Activated CD8-positive, alpha-beta T cell treated with anti-CD3 and anti-CD28 coated beads, Interleukin-2, amount 10 ng/mL, durations not matched to agents 7 days and 5 days (primary cell): Measurements from ENCODE around the gene SMYD3. TPM values are rescaled to one million over a fixed set of nuclear protein-coding genes. Genes with fewer than 3 reads are reported as not detected.

ENCODE experiments used
- ATAC-seq: fragments of 150-1000 bp; cut with Tn5 transposase; one replicate; pipeline ENCODE4 v1.10.0; 2021; ENCODE audit warnings: moderate library complexity
- CTCF ChIA-PET: fragments of 350-600 bp; sonication (Branson Sonifier 250); formaldehyde crosslinking; loops from one replicate; lab custom pipeline; 2021; ENCODE audit warnings: antibody characterized with exemption; lab: Charles Lee
- POLR2A ChIA-PET: fragments of 350-600 bp; sonication (Branson Sonifier 250); formaldehyde crosslinking; loops from one replicate; lab custom pipeline; 2021; ENCODE audit warnings: antibody characterized with exemption; lab: Charles Lee
- DNase-seq: peaks from one replicate; pipeline ENCODE4 v3.0.0-alpha.2; 2020
- H3K27ac Mint-ChIP-seq: one replicate; pipeline ENCODE4 v1.8.0; 2021; ENCODE audit warnings: mild to moderate bottlenecking, mixed read lengths
- H3K27me3 Mint-ChIP-seq: one replicate; pipeline ENCODE4 v1.8.0; 2021; ENCODE audit warnings: low read depth, mixed read lengths
- H3K36me3 Mint-ChIP-seq: one replicate; pipeline ENCODE4 v1.8.0; 2021; ENCODE audit warnings: low read depth, mixed read lengths
- H3K4me1 Mint-ChIP-seq: one replicate; pipeline ENCODE4 v1.8.0; 2021; ENCODE audit warnings: low read depth, mixed read lengths
- H3K4me3 Mint-ChIP-seq: one replicate; pipeline ENCODE4 v1.8.0; 2021; ENCODE audit warnings: mild to moderate bottlenecking, mixed read lengths
- H3K9me3 Mint-ChIP-seq: one replicate; pipeline ENCODE4 v1.8.0; 2022; ENCODE audit warnings: mixed read lengths; ENCODE audit not compliant: insufficient read depth
- total RNA-seq, 2 experiments: library from RNA; stranded (reverse); gene quantifications; one replicate each; pipeline ENCODE4 v1.2.3, GENCODE V29; 2021

The SMYD3 gene
- total RNA-seq, 2 experiments from 2014 or later: 22.7 to 23.2 TPM

- ChIA-PET POLR2A (no interaction called here), CTCF (no interaction called here)
- ATAC-seq: no peak
- Mint-ChIP-seq H3K4me3 (no peak overlapping the region), H3K27me3 (no peaks in the 10 kb centered on the region), H3K4me1 (no peaks in the 10 kb centered on the region), H3K9me3 (no peaks in the 10 kb centered on the region), H3K27ac (no peak overlapping the region), H3K36me3 (no peaks in the 10 kb centered on the region)
- no peak for DNase-seq
These were observed 340.2 kb downstream of the SMYD3 start for GRCh38 chr1:246166841-246167240.

GRCh38 chr1:246165826-246166709, 341.0 kb downstream of the SMYD3 start:
- no peaks in the 10 kb centered on the region for H3K4me1 Mint-ChIP-seq
- H3K27ac Mint-ChIP-seq: no peak overlapping the region
- no peaks in the 10 kb centered on the region for H3K36me3 Mint-ChIP-seq
- ChIA-PET POLR2A (no interaction called here), CTCF (no interaction called here)
- H3K27me3 Mint-ChIP-seq: no peaks in the 10 kb centered on the region
- no peak for ATAC-seq
- H3K4me3 Mint-ChIP-seq: no peak overlapping the region
- H3K9me3 Mint-ChIP-seq: no peaks in the 10 kb centered on the region
- DNase-seq: no peak

GRCh38 chr1:246164764-246165163, 342.3 kb downstream of the SMYD3 start:
- ChIA-PET CTCF (no interaction called here), POLR2A (no interaction called here)
- no peak overlapping the region for H3K27ac Mint-ChIP-seq
- no peak overlapping the region for H3K4me3 Mint-ChIP-seq
- H3K27me3 Mint-ChIP-seq: no peaks in the 10 kb centered on the region
- H3K4me1 Mint-ChIP-seq: no peaks in the 10 kb centered on the region
- ATAC-seq: no peak
- no peak for DNase-seq
- no peaks in the 10 kb centered on the region for H3K36me3 Mint-ChIP-seq
- H3K9me3 Mint-ChIP-seq: no peaks in the 10 kb centered on the region

- Mint-ChIP-seq H3K4me3 (no peak overlapping the region), H3K27me3 (no peaks in the 10 kb centered on the region), H3K9me3 (no peaks in the 10 kb centered on the region), H3K36me3 (no peaks in the 10 kb centered on the region), H3K27ac (no peak overlapping the region), H3K4me1 (no peaks in the 10 kb centered on the region)
- CTCF ChIA-PET: no interaction called here
- ATAC-seq: no peak
- POLR2A ChIA-PET: no interaction called here
- no peak for DNase-seq
These were observed 344.5 kb downstream of the SMYD3 start for GRCh38 chr1:246162560-246162959.

GRCh38 chr1:246161626-246162025, 345.5 kb downstream of the SMYD3 start:
- H3K27ac Mint-ChIP-seq: no peak overlapping the region
- ATAC-seq (no peak), DNase-seq (no peak)
- H3K9me3 Mint-ChIP-seq: no peaks in the 10 kb centered on the region
- no peaks in the 10 kb centered on the region for H3K36me3 Mint-ChIP-seq
- no peaks in the 10 kb centered on the region for H3K4me1 Mint-ChIP-seq
- no peaks in the 10 kb centered on the region for H3K27me3 Mint-ChIP-seq
- ChIA-PET POLR2A (no interaction called here), CTCF (no interaction called here)
- H3K4me3 Mint-ChIP-seq: no peak overlapping the region

- ChIA-PET POLR2A (no interaction called here), CTCF (no interaction called here)
- no peak overlapping the region for H3K4me3 Mint-ChIP-seq
- no peaks in the 10 kb centered on the region for H3K9me3 Mint-ChIP-seq
- no peak overlapping the region for H3K27ac Mint-ChIP-seq
- H3K36me3 Mint-ChIP-seq: no peaks in the 10 kb centered on the region
- H3K27me3 Mint-ChIP-seq: no peaks in the 10 kb centered on the region
- DNase-seq (no peak), ATAC-seq (no peak)
- no peaks in the 10 kb centered on the region for H3K4me1 Mint-ChIP-seq
These were observed 346.2 kb downstream of the SMYD3 start for GRCh38 chr1:246160905-246161304.

- H3K9me3 Mint-ChIP-seq: no peaks in the 10 kb centered on the region
- no peaks in the 10 kb centered on the region for H3K4me1 Mint-ChIP-seq
- no peak overlapping the region for H3K27ac Mint-ChIP-seq
- ChIA-PET CTCF (no interaction called here), POLR2A (no interaction called here)
- no peak for ATAC-seq
- H3K4me3 Mint-ChIP-seq: no peak overlapping the region
- no peaks in the 10 kb centered on the region for H3K27me3 Mint-ChIP-seq
- no peaks in the 10 kb centered on the region for H3K36me3 Mint-ChIP-seq
- no peak for DNase-seq
These were observed 346.7 kb downstream of the SMYD3 start for GRCh38 chr1:246160374-246160773.

GRCh38 chr1:246159279-246160227, 347.5 kb downstream of the SMYD3 start:
- Mint-ChIP-seq H3K4me3 (no peak overlapping the region), H3K36me3 (no peaks in the 10 kb centered on the region), H3K4me1 (no peaks in the 10 kb centered on the region), H3K27ac (no peak overlapping the region), H3K27me3 (no peaks in the 10 kb centered on the region), H3K9me3 (no peaks in the 10 kb centered on the region)
- DNase-seq: no peak
- ChIA-PET CTCF (no interaction called here), POLR2A (no interaction called here)
- no peak for ATAC-seq

GRCh38 chr1:246158131-246158530, 348.9 kb downstream of the SMYD3 start:
- ChIA-PET CTCF (no interaction called here), POLR2A (no interaction called here)
- Mint-ChIP-seq H3K4me3 (no peak overlapping the region), H3K9me3 (no peaks in the 10 kb centered on the region), H3K36me3 (no peaks in the 10 kb centered on the region), H3K27ac (no peak overlapping the region), H3K27me3 (no peaks in the 10 kb centered on the region), H3K4me1 (no peaks in the 10 kb centered on the region)
- ATAC-seq: no peak
- no peak for DNase-seq

- ATAC-seq (no peak), DNase-seq (no peak)
- POLR2A ChIA-PET: no interaction called here
- Mint-ChIP-seq H3K4me3 (no peak overlapping the region), H3K36me3 (no peaks in the 10 kb centered on the region), H3K9me3 (no peaks in the 10 kb centered on the region), H3K4me1 (no peaks in the 10 kb centered on the region), H3K27me3 (no peaks in the 10 kb centered on the region), H3K27ac (no peak overlapping the region)
- CTCF ChIA-PET: no interaction called here
These were observed 349.6 kb downstream of the SMYD3 start for GRCh38 chr1:246157516-246157915.

- H3K27ac Mint-ChIP-seq: no peak overlapping the region
- no peaks in the 10 kb centered on the region for H3K9me3 Mint-ChIP-seq
- ATAC-seq: no peak
- no peaks in the 10 kb centered on the region for H3K36me3 Mint-ChIP-seq
- H3K4me1 Mint-ChIP-seq: no peaks in the 10 kb centered on the region
- ChIA-PET POLR2A (no interaction called here), CTCF (no interaction called here)
- DNase-seq: no peak
- H3K4me3 Mint-ChIP-seq: no peak overlapping the region
- H3K27me3 Mint-ChIP-seq: no peaks in the 10 kb centered on the region
These were observed 350.2 kb downstream of the SMYD3 start for GRCh38 chr1:246156847-246157246.

GRCh38 chr1:246155923-246156322, 351.2 kb downstream of the SMYD3 start:
- H3K36me3 Mint-ChIP-seq: no peaks in the 10 kb centered on the region
- ATAC-seq: no peak
- H3K27me3 Mint-ChIP-seq: no peaks in the 10 kb centered on the region
- H3K27ac Mint-ChIP-seq: no peak overlapping the region
- ChIA-PET POLR2A (no interaction called here), CTCF (no interaction called here)
- DNase-seq: no peak
- H3K4me3 Mint-ChIP-seq: no peak overlapping the region
- no peaks in the 10 kb centered on the region for H3K4me1 Mint-ChIP-seq
- no peaks in the 10 kb centered on the region for H3K9me3 Mint-ChIP-seq
